Endothelial cell of umbilical vein (primary cell): ENCODE measurements around the gene KYNU. TPM values are rescaled to one million over a fixed set of nuclear protein-coding genes. Genes with fewer than 3 reads are reported as not detected.
A peak's percentile ranks its signal among the peaks of the same experiment; 100 is the strongest.

ENCODE experiments used
- BruUV-seq: library from RNA; stranded (reverse); fragments of 400-500 nt; replicated peaks from 2 replicates; lab custom pipeline; 2021; lab: Mats Ljungman, UMichigan
- CTCF ChIA-PET: fragments of 300-600, 350-600 bp; sonication (Branson Sonifier 250); formaldehyde crosslinking; loops from one replicate; lab custom pipeline; 2021; ENCODE audit warnings: antibody characterized with exemption, inconsistent platforms; lab: Charles Lee
- POLR2A ChIA-PET: fragments of 300-600, 350-600 bp; sonication (Branson Sonifier 250); formaldehyde crosslinking; loops from one replicate; lab custom pipeline; 2021; ENCODE audit warnings: antibody characterized with exemption, inconsistent platforms; lab: Charles Lee
- DNase-seq: peaks from one replicate; pipeline ENCODE4 v3.0.0-alpha.2; 2011; ENCODE audit warnings: low read depth, low spot score
- FAIRE-seq: peaks from 2 replicates; lab custom pipeline; 2011; peaks lifted over from hg19 to GRCh38; lab: Jason Lieb, UNC
- H2AFZ ChIP-seq: 2 replicates; pipeline ENCODE4 v1.6.0; 2012; ENCODE audit warnings: low read depth, low read length, control low read depth, inconsistent platforms
- H3K27ac ChIP-seq: 2 replicates; pipeline ENCODE4 v1.5.1; 2011; ENCODE audit warnings: low read depth, mild to moderate bottlenecking, control low read depth, low read length, moderate library complexity; ENCODE audit not compliant: insufficient read depth
- H3K27me3 ChIP-seq, 2 experiments: 2 replicates each; pipeline versions ENCODE4 v1.6.0 to v1.6.1; 2011; ENCODE audit warnings: low read length in 2 of 2, mixed read lengths in 1 of 2; ENCODE audit not compliant: control insufficient read depth in 2 of 2, insufficient read depth in 2 of 2
- H3K36me3 ChIP-seq, 2 experiments: 2 replicates in 1 of 2; 3 replicates in 1 of 2; pipeline ENCODE4 v1.5.1; 2011; ENCODE audit warnings: low read length in 2 of 2, mild to moderate bottlenecking in 1 of 2, moderate library complexity in 1 of 2; ENCODE audit not compliant: control insufficient read depth in 2 of 2, insufficient read depth in 2 of 2; ENCODE audit errors: extremely low read depth in 1 of 2
- H3K4me1 ChIP-seq: 3 replicates; pipeline ENCODE4 v1.5.1; 2011; ENCODE audit warnings: mild to moderate bottlenecking, low read length; ENCODE audit not compliant: control insufficient read depth, insufficient read depth; ENCODE audit errors: extremely low read depth
- H3K4me2 ChIP-seq: 2 replicates; pipeline ENCODE4 v1.6.1; 2011; ENCODE audit warnings: low read length, control low read depth, mixed read lengths; ENCODE audit not compliant: insufficient read depth
- H3K4me3 ChIP-seq, 3 experiments: fragments of 200-600 bp in 1 of 3; sonication (generic), shearing (Covaris generic) in 1 of 3; replicated peaks in 1 of 3; 2 replicates each; pipeline ENCODE4 v1.5.1; 2011 to 2016; ENCODE audit warnings: control low read depth in 3 of 3, low read length in 3 of 3, mild to moderate bottlenecking in 2 of 3, inconsistent platforms in 1 of 3, low read depth in 1 of 3, moderate library complexity in 1 of 3; ENCODE audit not compliant: insufficient read depth in 1 of 3
- H3K79me2 ChIP-seq: 2 replicates; pipeline ENCODE4 v1.6.0; 2012; ENCODE audit warnings: low read length, inconsistent platforms; ENCODE audit not compliant: control insufficient read depth, insufficient read depth
- H3K9ac ChIP-seq: replicated peaks from 2 replicates; pipeline ENCODE3; 2011; ENCODE audit warnings: low read length, control low read depth; ENCODE audit not compliant: insufficient read depth; ENCODE audit errors: extremely low read depth
- H3K9me1 ChIP-seq: replicated peaks from 3 replicates; pipeline ENCODE4 v1.6.0; 2011; ENCODE audit warnings: mild to moderate bottlenecking, low read length; ENCODE audit not compliant: control insufficient read depth, insufficient read depth; ENCODE audit errors: extremely low read depth
- H3K9me3 ChIP-seq: replicated peaks from 2 replicates; pipeline ENCODE4 v1.5.1; 2012; ENCODE audit warnings: low read length, inconsistent platforms; ENCODE audit not compliant: control insufficient read depth, insufficient read depth
- H4K20me1 ChIP-seq: replicated peaks from 2 replicates; pipeline ENCODE3; 2011; ENCODE audit warnings: mild to moderate bottlenecking, low read length; ENCODE audit not compliant: control insufficient read depth, insufficient read depth; ENCODE audit errors: extremely low read depth
- CTCF ChIP-seq, 2 donors: IDR thresholded peaks; 1 replicate in 1 of 2; 2 replicates in 1 of 2; pipeline ENCODE4 v1.5.1; 2011; ENCODE audit warnings: low read length in 2 of 2, mild to moderate bottlenecking in 2 of 2, moderate library complexity in 2 of 2, control low read depth in 1 of 2, inconsistent platforms in 1 of 2, low read depth in 1 of 2; ENCODE audit not compliant: insufficient read depth in 1 of 2; ENCODE audit errors: extremely low read depth in 1 of 2
- EZH2 ChIP-seq: IDR thresholded peaks from 2 replicates; pipeline ENCODE4 v1.6.1; 2012; ENCODE audit warnings: borderline replicate concordance, low read depth, mild to moderate bottlenecking, moderate library complexity, low read length, inconsistent platforms; ENCODE audit not compliant: severe bottlenecking
- JUN ChIP-seq: IDR thresholded peaks from 2 replicates; pipeline ENCODE4 v1.6.1; 2011; ENCODE audit warnings: borderline replicate concordance, low read depth; ENCODE audit not compliant: insufficient read length, insufficient read depth
- POLR2A ChIP-seq: IDR thresholded peaks from 2 replicates; pipeline ENCODE4 v1.6.1; 2012; ENCODE audit warnings: low read depth, mild to moderate bottlenecking, control low read depth, low read length
- dilution Hi-C: fragments of 300-500 bp; cut with MboI; formaldehyde crosslinking; loops from one replicate; pipeline ENCODE4 v1.15.0; 2019; ENCODE audit warnings: low sequenced_read_pairs; ENCODE audit not compliant: extremely low pct_ligation_motif_present
- intact Hi-C: fragments of 100-400 bp; cut with micrococcal nuclease; formaldehyde crosslinking; loops from one replicate; pipeline ENCODE4 v1.10.0; 2022
- polyA plus RNA-seq, 4 experiments: library from polyadenylated mRNA; depleted of rRNA in 3 of 4; stranded (reverse) in 3 of 4; unstranded in 1 of 4; fragments of >200 nt; gene quantifications; 2 replicates each; pipeline versions ENCODE4 v1.2.1 to v1.2.3, GENCODE V29; 2011 to 2012; ENCODE audit warnings: missing spikeins in 1 of 4
- total RNA-seq: library from RNA; stranded (reverse); gene quantifications from 2 replicates; pipeline ENCODE4 v1.2.3, GENCODE V29; 2021

The KYNU gene
- total and polyA plus RNA-seq, 2 donors (not counting 3 experiments of a cell fraction or from before 2014, with no cell fraction given), result 0.04 TPM; not detected in 1

GRCh38 chr2:142973822-142974207 is 96.4 kb downstream of the KYNU start:
- dilution Hi-C loops (no loop called here), intact Hi-C loops (loop anchor here (1.0 kb wide), 3 partner anchors 9 to 131 kb away; no protein-coding TSS in a partner anchor)
- CTCF ChIA-PET, result interaction anchor here (1.0 to 4.1 kb wide), 11 partner anchors 9 to 291 kb away, joined by 3 to 23 read pairs (median 5); no protein-coding TSS in a partner anchor
- BruUV-seq, result TSS peak; percentile 91
- Histone ChIP-seq H3K27ac (peak overlapping the region; percentile 87), H3K36me3 (no peaks in the 10 kb centered on the region), H4K20me1 (no peaks in the 10 kb centered on the region), H2AFZ (peak overlapping the region; percentile 90), H3K9me3 (no peaks in the 10 kb centered on the region), H3K4me1 (peaks cover 23% of the 10 kb centered on the region), H3K9me1 (no peaks in the 10 kb centered on the region), H3K4me3 (no peak overlapping the region), H3K9ac (peak overlapping the region; percentile 45), H3K79me2 (no peaks in the 10 kb centered on the region), H3K27me3 (no peaks in the 10 kb centered on the region), H3K4me2 (peak overlapping the region; percentile 83)
- no peak for DNase-seq
- POLR2A ChIA-PET, result interaction anchor here (0.6 kb wide), 1 partner anchor 29 kb away, joined by 3 read pairs; no protein-coding TSS in a partner anchor
- FAIRE-seq, result no peak
- TF ChIP-seq CTCF (IDR thresholded peaks at IDR 0.05; ENCODE audit: extremely low read depth in 1 of 2, insufficient read depth in 1 of 2, low read depth in 1 of 2, low read length in 2 of 2) (no peak), EZH2 (no peak), JUN (no peak), POLR2A (no peak)
